H1 (cell line): ENCODE results near the gene NUBP2. TPM values are rescaled to one million over a fixed set of nuclear protein-coding genes. Genes with fewer than 3 reads are reported as not detected.

Source experiments
- CEBPB ChIP-seq: IDR thresholded peaks from 2 replicates; pipeline ENCODE4 v1.6.1; 2012; ENCODE audit warnings: low read depth, low read length
- CREB1 ChIP-seq: IDR thresholded peaks from 2 replicates; pipeline ENCODE4 v1.6.1; 2012; ENCODE audit warnings: inconsistent platforms
- EGR1 ChIP-seq: IDR thresholded peaks from 2 replicates; pipeline ENCODE4 v1.6.1; 2011; ENCODE audit warnings: low read depth, low read length, borderline replicate concordance
- GABPA ChIP-seq: IDR thresholded peaks from 2 replicates; pipeline ENCODE4 v1.6.1; 2011; ENCODE audit warnings: mild to moderate bottlenecking, low read length, moderate library complexity, borderline replicate concordance; ENCODE audit not compliant: insufficient read depth
- SRF ChIP-seq: IDR thresholded peaks from 2 replicates; pipeline ENCODE4 v1.6.1; 2011; ENCODE audit warnings: mild to moderate bottlenecking, low read depth, low read length, moderate library complexity
- TAF1 ChIP-seq: IDR thresholded peaks from 2 replicates; pipeline ENCODE4 v1.6.1; 2011; ENCODE audit warnings: mild to moderate bottlenecking, low read depth, low read length
- polyA plus RNA-seq, 7 experiments: library from polyadenylated mRNA; depleted of rRNA in 3 of 7; stranded (reverse) in 5 of 7; unstranded in 2 of 7; fragments of >200 nt in 5 of 7; fragments of 200-250 nt in 2 of 7; gene quantifications; 1 replicate in 5 of 7; 2 replicates in 1 of 7; 4 replicates in 1 of 7; pipeline versions ENCODE4 v1.2.1 to v1.2.3, GENCODE V29; 2011 to 2013; ENCODE audit warnings: missing spikeins in 2 of 7, mixed read lengths in 2 of 7
- total RNA-seq: library from RNA; stranded (reverse); fragmentation: NEBNext Ultra II Directional; extraction: Animal tissue kit (Norgen Biotek cat#: 25700); gene quantifications from 2 replicates; pipeline ENCODE4 v1.2.1, GENCODE V29; 2021
- TF ChIP-seq, protein P1 (sequence below): fragments of 300-600 bp; sonication (generic); IDR thresholded peaks from 2 replicates; pipeline ENCODE4 v1.7.1; 2012; ENCODE audit warnings: low read length, moderate library complexity, mild to moderate bottlenecking, inconsistent platforms; ENCODE audit not compliant: insufficient replicate concordance
- TF ChIP-seq, protein P2 (sequence below), 3 experiments: IDR thresholded peaks; 1 replicate in 2 of 3; 2 replicates in 1 of 3; pipeline versions ENCODE4 v1.5.1 to v1.6.1; 2011; ENCODE audit warnings: low read length in 3 of 3, mild to moderate bottlenecking in 3 of 3, inconsistent platforms in 2 of 3, low read depth in 1 of 3, moderate library complexity in 1 of 3; ENCODE audit not compliant: insufficient read depth in 1 of 3; ENCODE audit errors: control extremely low read depth in 1 of 3

Gene NUBP2
- total and polyA plus RNA-seq, 2 of the 8 experiments (the other 6 are each of a cell fraction or from before 2014, with no cell fraction given), result 70.3 to 96.9 TPM

DNA sequence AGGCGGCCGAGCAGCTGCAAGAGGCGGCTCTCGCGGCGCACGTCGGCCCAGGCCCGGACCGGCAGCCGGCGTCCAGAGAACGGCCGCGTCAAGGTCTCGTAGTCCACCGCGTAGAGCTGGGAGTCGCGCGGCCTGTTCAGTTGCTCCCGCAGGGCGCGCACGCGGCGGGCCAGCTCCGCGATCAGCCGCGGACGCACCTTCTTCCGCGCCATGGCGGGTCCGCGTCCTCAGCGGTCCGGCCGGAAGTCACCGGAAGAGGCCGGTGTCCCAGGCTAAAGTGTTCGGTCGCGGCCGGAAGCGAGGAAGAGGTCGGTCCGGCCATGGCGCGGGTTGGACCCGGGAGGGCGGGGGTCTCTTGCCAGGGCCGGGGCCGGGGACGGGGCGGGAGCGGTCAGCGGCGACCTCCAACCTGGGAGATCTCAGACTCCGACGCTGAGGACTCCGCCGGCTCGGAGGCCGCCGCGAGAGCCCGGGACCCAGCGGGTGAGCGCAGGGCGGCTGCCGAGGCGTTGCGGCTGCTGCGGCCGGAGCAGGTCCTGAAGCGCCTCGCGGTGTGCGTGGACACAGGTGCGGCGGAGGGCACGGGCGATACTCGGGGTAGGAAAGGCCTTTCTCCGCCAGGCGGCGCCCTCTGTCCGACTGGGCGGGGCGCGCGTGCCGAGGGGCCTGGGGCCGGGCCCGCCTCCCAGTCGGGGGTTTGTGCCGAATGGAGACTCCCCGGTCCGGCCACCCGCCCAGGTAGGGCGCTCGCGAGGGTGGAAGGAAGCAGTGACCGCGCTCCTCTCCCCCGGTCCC, 9.7 kb upstream of the NUBP2 start, which contains the start of gene MRPS34 (continued):
- TF ChIP-seq, protein P1, sequence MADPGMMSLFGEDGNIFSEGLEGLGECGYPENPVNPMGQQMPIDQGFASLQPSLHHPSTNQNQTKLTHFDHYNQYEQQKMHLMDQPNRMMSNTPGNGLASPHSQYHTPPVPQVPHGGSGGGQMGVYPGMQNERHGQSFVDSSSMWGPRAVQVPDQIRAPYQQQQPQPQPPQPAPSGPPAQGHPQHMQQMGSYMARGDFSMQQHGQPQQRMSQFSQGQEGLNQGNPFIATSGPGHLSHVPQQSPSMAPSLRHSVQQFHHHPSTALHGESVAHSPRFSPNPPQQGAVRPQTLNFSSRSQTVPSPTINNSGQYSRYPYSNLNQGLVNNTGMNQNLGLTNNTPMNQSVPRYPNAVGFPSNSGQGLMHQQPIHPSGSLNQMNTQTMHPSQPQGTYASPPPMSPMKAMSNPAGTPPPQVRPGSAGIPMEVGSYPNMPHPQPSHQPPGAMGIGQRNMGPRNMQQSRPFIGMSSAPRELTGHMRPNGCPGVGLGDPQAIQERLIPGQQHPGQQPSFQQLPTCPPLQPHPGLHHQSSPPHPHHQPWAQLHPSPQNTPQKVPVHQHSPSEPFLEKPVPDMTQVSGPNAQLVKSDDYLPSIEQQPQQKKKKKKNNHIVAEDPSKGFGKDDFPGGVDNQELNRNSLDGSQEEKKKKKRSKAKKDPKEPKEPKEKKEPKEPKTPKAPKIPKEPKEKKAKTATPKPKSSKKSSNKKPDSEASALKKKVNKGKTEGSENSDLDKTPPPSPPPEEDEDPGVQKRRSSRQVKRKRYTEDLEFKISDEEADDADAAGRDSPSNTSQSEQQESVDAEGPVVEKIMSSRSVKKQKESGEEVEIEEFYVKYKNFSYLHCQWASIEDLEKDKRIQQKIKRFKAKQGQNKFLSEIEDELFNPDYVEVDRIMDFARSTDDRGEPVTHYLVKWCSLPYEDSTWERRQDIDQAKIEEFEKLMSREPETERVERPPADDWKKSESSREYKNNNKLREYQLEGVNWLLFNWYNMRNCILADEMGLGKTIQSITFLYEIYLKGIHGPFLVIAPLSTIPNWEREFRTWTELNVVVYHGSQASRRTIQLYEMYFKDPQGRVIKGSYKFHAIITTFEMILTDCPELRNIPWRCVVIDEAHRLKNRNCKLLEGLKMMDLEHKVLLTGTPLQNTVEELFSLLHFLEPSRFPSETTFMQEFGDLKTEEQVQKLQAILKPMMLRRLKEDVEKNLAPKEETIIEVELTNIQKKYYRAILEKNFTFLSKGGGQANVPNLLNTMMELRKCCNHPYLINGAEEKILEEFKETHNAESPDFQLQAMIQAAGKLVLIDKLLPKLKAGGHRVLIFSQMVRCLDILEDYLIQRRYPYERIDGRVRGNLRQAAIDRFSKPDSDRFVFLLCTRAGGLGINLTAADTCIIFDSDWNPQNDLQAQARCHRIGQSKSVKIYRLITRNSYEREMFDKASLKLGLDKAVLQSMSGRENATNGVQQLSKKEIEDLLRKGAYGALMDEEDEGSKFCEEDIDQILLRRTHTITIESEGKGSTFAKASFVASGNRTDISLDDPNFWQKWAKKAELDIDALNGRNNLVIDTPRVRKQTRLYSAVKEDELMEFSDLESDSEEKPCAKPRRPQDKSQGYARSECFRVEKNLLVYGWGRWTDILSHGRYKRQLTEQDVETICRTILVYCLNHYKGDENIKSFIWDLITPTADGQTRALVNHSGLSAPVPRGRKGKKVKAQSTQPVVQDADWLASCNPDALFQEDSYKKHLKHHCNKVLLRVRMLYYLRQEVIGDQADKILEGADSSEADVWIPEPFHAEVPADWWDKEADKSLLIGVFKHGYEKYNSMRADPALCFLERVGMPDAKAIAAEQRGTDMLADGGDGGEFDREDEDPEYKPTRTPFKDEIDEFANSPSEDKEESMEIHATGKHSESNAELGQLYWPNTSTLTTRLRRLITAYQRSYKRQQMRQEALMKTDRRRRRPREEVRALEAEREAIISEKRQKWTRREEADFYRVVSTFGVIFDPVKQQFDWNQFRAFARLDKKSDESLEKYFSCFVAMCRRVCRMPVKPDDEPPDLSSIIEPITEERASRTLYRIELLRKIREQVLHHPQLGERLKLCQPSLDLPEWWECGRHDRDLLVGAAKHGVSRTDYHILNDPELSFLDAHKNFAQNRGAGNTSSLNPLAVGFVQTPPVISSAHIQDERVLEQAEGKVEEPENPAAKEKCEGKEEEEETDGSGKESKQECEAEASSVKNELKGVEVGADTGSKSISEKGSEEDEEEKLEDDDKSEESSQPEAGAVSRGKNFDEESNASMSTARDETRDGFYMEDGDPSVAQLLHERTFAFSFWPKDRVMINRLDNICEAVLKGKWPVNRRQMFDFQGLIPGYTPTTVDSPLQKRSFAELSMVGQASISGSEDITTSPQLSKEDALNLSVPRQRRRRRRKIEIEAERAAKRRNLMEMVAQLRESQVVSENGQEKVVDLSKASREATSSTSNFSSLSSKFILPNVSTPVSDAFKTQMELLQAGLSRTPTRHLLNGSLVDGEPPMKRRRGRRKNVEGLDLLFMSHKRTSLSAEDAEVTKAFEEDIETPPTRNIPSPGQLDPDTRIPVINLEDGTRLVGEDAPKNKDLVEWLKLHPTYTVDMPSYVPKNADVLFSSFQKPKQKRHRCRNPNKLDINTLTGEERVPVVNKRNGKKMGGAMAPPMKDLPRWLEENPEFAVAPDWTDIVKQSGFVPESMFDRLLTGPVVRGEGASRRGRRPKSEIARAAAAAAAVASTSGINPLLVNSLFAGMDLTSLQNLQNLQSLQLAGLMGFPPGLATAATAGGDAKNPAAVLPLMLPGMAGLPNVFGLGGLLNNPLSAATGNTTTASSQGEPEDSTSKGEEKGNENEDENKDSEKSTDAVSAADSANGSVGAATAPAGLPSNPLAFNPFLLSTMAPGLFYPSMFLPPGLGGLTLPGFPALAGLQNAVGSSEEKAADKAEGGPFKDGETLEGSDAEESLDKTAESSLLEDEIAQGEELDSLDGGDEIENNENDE, result no peak
- TF ChIP-seq GABPA, result peak; percentile 99
- no peak for TF ChIP-seq CEBPB
- TF ChIP-seq, protein P2, sequence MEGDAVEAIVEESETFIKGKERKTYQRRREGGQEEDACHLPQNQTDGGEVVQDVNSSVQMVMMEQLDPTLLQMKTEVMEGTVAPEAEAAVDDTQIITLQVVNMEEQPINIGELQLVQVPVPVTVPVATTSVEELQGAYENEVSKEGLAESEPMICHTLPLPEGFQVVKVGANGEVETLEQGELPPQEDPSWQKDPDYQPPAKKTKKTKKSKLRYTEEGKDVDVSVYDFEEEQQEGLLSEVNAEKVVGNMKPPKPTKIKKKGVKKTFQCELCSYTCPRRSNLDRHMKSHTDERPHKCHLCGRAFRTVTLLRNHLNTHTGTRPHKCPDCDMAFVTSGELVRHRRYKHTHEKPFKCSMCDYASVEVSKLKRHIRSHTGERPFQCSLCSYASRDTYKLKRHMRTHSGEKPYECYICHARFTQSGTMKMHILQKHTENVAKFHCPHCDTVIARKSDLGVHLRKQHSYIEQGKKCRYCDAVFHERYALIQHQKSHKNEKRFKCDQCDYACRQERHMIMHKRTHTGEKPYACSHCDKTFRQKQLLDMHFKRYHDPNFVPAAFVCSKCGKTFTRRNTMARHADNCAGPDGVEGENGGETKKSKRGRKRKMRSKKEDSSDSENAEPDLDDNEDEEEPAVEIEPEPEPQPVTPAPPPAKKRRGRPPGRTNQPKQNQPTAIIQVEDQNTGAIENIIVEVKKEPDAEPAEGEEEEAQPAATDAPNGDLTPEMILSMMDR (IDR thresholded peaks at IDR 0.05; ENCODE audit: control extremely low read depth in 1 of 3, insufficient read depth in 1 of 3, low read depth in 1 of 3, low read length in 3 of 3), result peak in 2 of 3 experiments; percentile 70 to 80; a peak in 3 of 4 replicates
- peak; percentile 45; the same call in 1 of the 2 replicates for TF ChIP-seq SRF
- TF ChIP-seq TAF1, result peak; percentile 94
- peak; percentile 51; the same call in 1 of the 2 replicates for TF ChIP-seq EGR1
- peak; percentile 71 for TF ChIP-seq CREB1
